Ascending aorta (tissue), 2 donors: Measurements from ENCODE around the gene RABGAP1L. TPM values are rescaled to one million over a fixed set of nuclear protein-coding genes. Genes with fewer than 3 reads are reported as not detected.
"Not testable (repeated sequence)": the region's sequence is repeated elsewhere in the genome, so short reads cannot be mapped to it uniquely, and the experiment has no call there.

ENCODE experiments used
- DNase-seq, 2 donors: peaks; one replicate each; pipeline ENCODE4 v3.0.0-alpha.2; 2019; ENCODE audit warnings: low spot score in 2 of 2
- H3K27ac ChIP-seq, 2 donors: fragments of 200-600 bp; sonication (generic); one replicate each; pipeline ENCODE4 v1.5.1; 2016 to 2017; ENCODE audit warnings: mild to moderate bottlenecking in 1 of 2
- H3K27me3 ChIP-seq: fragments of 200-600 bp; sonication (generic); one replicate; pipeline ENCODE4 v1.5.1; 2017
- H3K36me3 ChIP-seq, 2 donors: fragments of 200-600 bp; sonication (generic); one replicate each; pipeline ENCODE4 v1.5.1; 2016
- H3K4me1 ChIP-seq, 2 donors: fragments of 200-600 bp; sonication (generic); one replicate each; pipeline ENCODE4 v1.5.1; 2016 to 2017; ENCODE audit warnings: mild to moderate bottlenecking in 1 of 2
- H3K4me3 ChIP-seq, 2 donors: fragments of 200-600 bp; sonication (generic); one replicate each; pipeline ENCODE4 v1.5.1; 2016 to 2017; ENCODE audit warnings: mild to moderate bottlenecking in 1 of 2
- H3K9me3 ChIP-seq, 2 donors: fragments of 200-600 bp; sonication (generic); one replicate each; pipeline ENCODE4 v1.5.1; 2016
- CTCF ChIP-seq, 3 experiments: fragments of 200-600 bp in 2 of 3; fragments of 450-650 bp in 1 of 3; sonication (generic) in 2 of 3; IDR thresholded peaks; one replicate each; pipeline ENCODE4 v1.5.1; 2016 to 2019; ENCODE audit warnings: antibody characterized with exemption in 3 of 3, mild to moderate bottlenecking in 1 of 3, moderate library complexity in 1 of 3
- intact Hi-C: fragments of 100-400 bp; cut with DNase I; formaldehyde crosslinking; loops from one replicate; pipeline ENCODE4 v1.15.1; 2023
- total RNA-seq: library from RNA; depleted of rRNA; stranded (reverse); fragments of >200 nt; gene quantifications from one replicate; pipeline ENCODE4 v1.1.0, GENCODE V29; 2016

Gene RABGAP1L
- total RNA-seq, 1 donor from 2014 or later = 48.4 TPM

GRCh38 chr1:174577681-174578080 is 418.4 kb downstream of the RABGAP1L start:
- no peak for DNase-seq
- H3K9me3 ChIP-seq = peaks cover 0 to 7% of the 10 kb centered on the region in 2 donors
- no peaks in the 10 kb centered on the region for H3K27me3 ChIP-seq
- no peak for TF ChIP-seq CTCF (IDR thresholded peaks at IDR 0.05)
- H3K4me3 ChIP-seq = no peak overlapping the region
- no peak overlapping the region for H3K27ac ChIP-seq
- no peaks in the 10 kb centered on the region for H3K36me3 ChIP-seq
- H3K4me1 ChIP-seq = no peaks in the 10 kb centered on the region
- intact Hi-C loops = no loop called here

- Histone ChIP-seq H3K9me3 (peaks cover 0 to 3% of the 10 kb centered on the region in 2 donors), H3K27ac (no peak overlapping the region), H3K36me3 (no peaks in the 10 kb centered on the region), H3K4me1 (no peaks in the 10 kb centered on the region), H3K27me3 (no peaks in the 10 kb centered on the region), H3K4me3 (no peak overlapping the region)
- intact Hi-C loops = no loop called here
- TF ChIP-seq CTCF (IDR thresholded peaks at IDR 0.05) = no peak
- no peak for DNase-seq
Measured at GRCh38 chr1:174580801-174581200, 421.5 kb downstream of the RABGAP1L start.

- H3K4me1 ChIP-seq = no peaks in the 10 kb centered on the region
- H3K36me3 ChIP-seq = peaks cover 0 to 4% of the 10 kb centered on the region in 2 donors
- H3K27ac ChIP-seq = no peak overlapping the region
- TF ChIP-seq CTCF (IDR thresholded peaks at IDR 0.05) = no peak
- DNase-seq = no peak
- H3K4me3 ChIP-seq = no peak overlapping the region
- intact Hi-C loops = no loop called here
- H3K9me3 ChIP-seq = peaks cover 0 to 9% of the 10 kb centered on the region in 2 donors
- no peaks in the 10 kb centered on the region for H3K27me3 ChIP-seq
Measured at GRCh38 chr1:174583316-174583715, 424.0 kb downstream of the RABGAP1L start.

GRCh38 chr1:174584071-174584470 is 424.8 kb downstream of the RABGAP1L start:
- Histone ChIP-seq H3K4me1 (no peaks in the 10 kb centered on the region), H3K27ac (no peak overlapping the region), H3K4me3 (no peak overlapping the region), H3K9me3 (peaks cover 0 to 16% of the 10 kb centered on the region in 2 donors), H3K36me3 (peaks cover 0 to 4% of the 10 kb centered on the region in 2 donors), H3K27me3 (no peaks in the 10 kb centered on the region)
- intact Hi-C loops = no loop called here
- DNase-seq = no peak
- no peak for TF ChIP-seq CTCF (IDR thresholded peaks at IDR 0.05)

- H3K36me3 ChIP-seq, intact Hi-C loops: not testable (repeated sequence)
Measured at GRCh38 chr1:174588618-174589017, 429.3 kb downstream of the RABGAP1L start.

GRCh38 chr1:174605198-174605597 is 445.9 kb downstream of the RABGAP1L start:
- DNase-seq = no peak
- intact Hi-C loops = no loop called here
- Histone ChIP-seq H3K4me3 (no peak overlapping the region), H3K27ac (no peak overlapping the region), H3K9me3 (peaks cover 0 to 19% of the 10 kb centered on the region in 2 donors), H3K4me1 (no peaks in the 10 kb centered on the region), H3K36me3 (peaks cover 0 to 11% of the 10 kb centered on the region in 2 donors), H3K27me3 (no peaks in the 10 kb centered on the region)
- TF ChIP-seq CTCF (IDR thresholded peaks at IDR 0.05) = no peak

More at GRCh38 chr1:174588618-174589017, 429.3 kb downstream of the RABGAP1L start:
- H3K4me1 ChIP-seq, H3K27me3 ChIP-seq, H3K4me3 ChIP-seq, DNase-seq, H3K27ac ChIP-seq: not testable (repeated sequence)
- H3K9me3 ChIP-seq = peaks cover 0 to 16% of the 10 kb centered on the region in 2 donors
